Measurements from ENCODE around the gene CCDC117. TPM values are rescaled to one million over a fixed set of nuclear protein-coding genes. Genes with fewer than 3 reads are reported as not detected.
"Not testable (repeated sequence)": the region's sequence is repeated elsewhere in the genome, so short reads cannot be mapped to it uniquely, and the experiment has no call there.

CCDC117 gene
- total RNA-seq, 1 donor from 2014 or later = 21.9 TPM

DNA sequence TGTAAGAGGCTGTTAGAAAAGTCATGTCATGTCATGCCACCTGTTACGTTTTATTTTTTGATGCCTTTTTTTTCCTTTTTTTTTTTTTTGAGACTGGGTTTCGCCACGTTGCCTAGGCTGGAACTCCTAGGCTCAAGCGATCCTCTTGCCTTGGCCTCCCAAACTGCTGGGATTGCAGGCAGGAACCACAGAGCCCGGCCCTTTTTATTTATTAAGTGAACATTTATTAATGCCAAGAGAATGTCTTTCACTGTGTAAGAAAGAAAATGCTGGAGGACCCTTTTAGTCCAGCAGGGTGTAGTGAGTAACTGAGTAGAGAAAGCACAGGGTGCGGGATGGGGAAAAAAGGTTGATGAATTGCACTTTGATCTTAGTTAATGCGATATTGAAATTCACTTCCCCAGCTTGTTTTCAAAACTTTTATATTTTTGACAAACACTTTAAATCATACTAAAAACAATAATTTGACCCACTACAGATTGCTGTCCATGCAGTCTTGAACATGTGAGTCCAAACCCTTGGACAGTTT lies 30.2 kb downstream of the CCDC117 start:
- ChIA-PET POLR2A (interaction anchor here (1.0 kb wide), 1 partner anchor 22 kb away, joined by 3 read pairs; no protein-coding TSS in a partner anchor), CTCF (interaction anchor here (1.3 kb wide), 1 partner anchor 26 kb away, joined by 8 read pairs; no protein-coding TSS in a partner anchor)
- ATAC-seq (ENCODE audit: low read depth) = no peak
- peaks cover 28% of the 10 kb centered on the region for H3K36me3 Mint-ChIP-seq (ENCODE audit: low read depth)
- peak overlapping the region; percentile 77 for H3K4me3 Mint-ChIP-seq
- no peaks in the 10 kb centered on the region for H3K27me3 Mint-ChIP-seq
- H3K27ac Mint-ChIP-seq = peak overlapping the region; percentile 68
- no peaks in the 10 kb centered on the region for H3K9me3 Mint-ChIP-seq
- DNase-seq = no peak
- intact Hi-C loops (cut with micrococcal nuclease) = loop anchor here (5.0 kb wide), 2 partner anchors 125 to 465 kb away; partner anchors contain the start of genes EWSR1, RHBDD3 and TTC28
- peaks cover 41% of the 10 kb centered on the region for H3K4me1 Mint-ChIP-seq
- TF ChIP-seq, protein P1, sequence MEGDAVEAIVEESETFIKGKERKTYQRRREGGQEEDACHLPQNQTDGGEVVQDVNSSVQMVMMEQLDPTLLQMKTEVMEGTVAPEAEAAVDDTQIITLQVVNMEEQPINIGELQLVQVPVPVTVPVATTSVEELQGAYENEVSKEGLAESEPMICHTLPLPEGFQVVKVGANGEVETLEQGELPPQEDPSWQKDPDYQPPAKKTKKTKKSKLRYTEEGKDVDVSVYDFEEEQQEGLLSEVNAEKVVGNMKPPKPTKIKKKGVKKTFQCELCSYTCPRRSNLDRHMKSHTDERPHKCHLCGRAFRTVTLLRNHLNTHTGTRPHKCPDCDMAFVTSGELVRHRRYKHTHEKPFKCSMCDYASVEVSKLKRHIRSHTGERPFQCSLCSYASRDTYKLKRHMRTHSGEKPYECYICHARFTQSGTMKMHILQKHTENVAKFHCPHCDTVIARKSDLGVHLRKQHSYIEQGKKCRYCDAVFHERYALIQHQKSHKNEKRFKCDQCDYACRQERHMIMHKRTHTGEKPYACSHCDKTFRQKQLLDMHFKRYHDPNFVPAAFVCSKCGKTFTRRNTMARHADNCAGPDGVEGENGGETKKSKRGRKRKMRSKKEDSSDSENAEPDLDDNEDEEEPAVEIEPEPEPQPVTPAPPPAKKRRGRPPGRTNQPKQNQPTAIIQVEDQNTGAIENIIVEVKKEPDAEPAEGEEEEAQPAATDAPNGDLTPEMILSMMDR (IDR thresholded peaks at IDR 0.05) = no peak

DNA sequence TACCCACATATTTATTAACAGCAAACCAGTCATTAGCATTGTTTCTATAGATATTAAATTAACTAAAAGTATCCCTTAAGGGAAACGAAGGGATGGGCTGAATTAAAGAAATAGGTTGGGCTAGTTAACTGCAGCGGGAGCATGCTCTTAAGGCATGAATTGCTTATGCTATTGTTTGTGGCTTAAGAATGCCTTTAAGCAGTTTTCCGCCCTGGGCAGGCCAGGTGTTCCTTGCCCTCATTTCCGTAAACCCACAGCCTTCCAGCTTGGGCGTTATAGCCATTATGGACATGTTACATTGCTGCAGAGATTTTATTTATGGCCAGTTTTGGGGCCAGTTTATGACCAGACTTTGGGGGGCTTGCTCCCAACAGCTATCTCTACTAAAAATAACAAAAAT lies 32.9 kb downstream of the CCDC117 start:
- H3K4me3 Mint-ChIP-seq; CTCF ChIA-PET; DNase-seq; H3K9me3 Mint-ChIP-seq; ATAC-seq (ENCODE audit: low read depth); H3K27ac Mint-ChIP-seq; POLR2A ChIA-PET; H3K27me3 Mint-ChIP-seq; intact Hi-C loops (cut with micrococcal nuclease): not testable (repeated sequence)
- peaks cover 13% of the 10 kb centered on the region for H3K36me3 Mint-ChIP-seq (ENCODE audit: low read depth)
- H3K4me1 Mint-ChIP-seq = peaks cover 24% of the 10 kb centered on the region

DNA sequence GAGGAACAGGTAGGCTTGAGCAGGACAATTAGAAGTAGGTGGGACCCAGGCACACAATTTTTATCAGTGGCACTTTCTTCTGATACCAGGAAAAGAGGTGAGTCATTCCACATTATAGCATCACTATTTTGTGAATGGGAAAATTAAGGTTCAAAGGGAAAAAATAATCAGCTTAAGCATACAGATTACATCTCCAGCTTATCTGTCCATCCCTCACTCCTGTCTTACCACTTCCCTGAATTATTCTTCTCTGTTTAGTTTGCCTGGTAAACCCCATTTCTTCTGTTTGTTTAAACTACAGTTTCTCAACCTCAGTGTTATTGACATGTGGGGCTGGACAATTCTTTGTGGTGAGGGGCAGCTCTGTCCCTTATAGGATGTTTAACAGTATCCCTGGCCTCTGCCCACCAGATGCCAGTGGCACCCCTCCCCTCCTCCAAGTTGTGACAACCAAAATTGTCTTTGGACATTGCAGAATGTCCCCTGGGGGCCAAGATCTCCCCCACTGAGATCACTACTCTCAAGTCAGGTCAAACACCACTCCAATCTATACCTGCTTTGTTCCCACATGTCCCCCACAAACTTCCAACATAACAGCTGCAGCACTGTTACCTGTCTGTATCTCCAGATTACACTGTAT lies 36.3 kb downstream of the CCDC117 start:
- Mint-ChIP-seq H3K27ac (no peak overlapping the region), H3K27me3 (no peaks in the 10 kb centered on the region), H3K9me3 (no peaks in the 10 kb centered on the region), H3K4me1 (peaks cover 29% of the 10 kb centered on the region), H3K4me3 (no peak overlapping the region), H3K36me3 (ENCODE audit: low read depth) (peaks cover 5% of the 10 kb centered on the region)
- ChIA-PET CTCF (no interaction called here), POLR2A (no interaction called here)
- DNase-seq (no peak), ATAC-seq (ENCODE audit: low read depth) (no peak)
- TF ChIP-seq, protein P1 (IDR thresholded peaks at IDR 0.05) = no peak
- intact Hi-C loops (cut with micrococcal nuclease) = no loop called here

DNA sequence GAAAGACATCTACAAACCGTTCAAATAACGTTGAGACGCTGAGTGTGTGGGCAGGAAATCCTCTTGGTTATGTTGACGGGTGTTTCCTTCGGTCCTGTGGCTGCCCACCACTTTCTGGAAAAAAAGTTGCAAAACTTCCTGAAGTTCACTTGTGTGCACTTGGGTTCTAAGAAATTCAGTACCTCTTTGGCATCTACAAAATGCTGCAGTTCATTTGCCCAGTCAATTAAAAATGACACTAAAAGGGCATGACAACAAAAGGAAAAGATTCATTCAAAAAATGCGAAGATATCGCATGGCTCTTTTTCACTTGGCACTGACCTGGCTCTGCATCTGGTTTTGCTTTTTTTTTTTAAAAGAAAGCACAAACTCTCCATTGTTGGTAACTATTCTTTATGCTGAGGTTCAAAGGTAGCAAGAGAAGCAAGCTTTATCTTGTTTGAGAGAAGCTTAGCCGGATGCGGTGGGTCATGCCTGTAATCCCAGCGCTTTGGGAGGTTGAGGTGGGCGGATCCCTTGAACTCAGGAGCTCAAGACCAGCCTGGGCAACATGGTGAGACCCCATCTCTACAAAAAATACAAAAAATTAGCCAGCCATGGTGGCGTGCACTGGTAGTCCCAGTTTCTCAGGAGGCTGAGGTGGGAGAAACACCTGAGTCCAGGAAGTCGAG lies 38.5 kb downstream of the CCDC117 start:
- TF ChIP-seq, protein P1 (IDR thresholded peaks at IDR 0.05) = no peak
- H3K27ac Mint-ChIP-seq = no peak overlapping the region
- H3K4me3 Mint-ChIP-seq = peak overlapping the region; percentile 65
- CTCF ChIA-PET = no interaction called here
- POLR2A ChIA-PET = interaction anchor here (3.7 kb wide), 1 partner anchor 12 kb away, joined by 32 read pairs; the partner anchor contains the start of gene XBP1
- H3K27me3 Mint-ChIP-seq = no peaks in the 10 kb centered on the region
- H3K4me1 Mint-ChIP-seq = peaks cover 30% of the 10 kb centered on the region
- ATAC-seq (ENCODE audit: low read depth) = no peak
- H3K9me3 Mint-ChIP-seq = no peaks in the 10 kb centered on the region
- peaks cover 5% of the 10 kb centered on the region for H3K36me3 Mint-ChIP-seq (ENCODE audit: low read depth)
- no peak for DNase-seq
- intact Hi-C loops (cut with micrococcal nuclease) = no loop called here

DNA sequence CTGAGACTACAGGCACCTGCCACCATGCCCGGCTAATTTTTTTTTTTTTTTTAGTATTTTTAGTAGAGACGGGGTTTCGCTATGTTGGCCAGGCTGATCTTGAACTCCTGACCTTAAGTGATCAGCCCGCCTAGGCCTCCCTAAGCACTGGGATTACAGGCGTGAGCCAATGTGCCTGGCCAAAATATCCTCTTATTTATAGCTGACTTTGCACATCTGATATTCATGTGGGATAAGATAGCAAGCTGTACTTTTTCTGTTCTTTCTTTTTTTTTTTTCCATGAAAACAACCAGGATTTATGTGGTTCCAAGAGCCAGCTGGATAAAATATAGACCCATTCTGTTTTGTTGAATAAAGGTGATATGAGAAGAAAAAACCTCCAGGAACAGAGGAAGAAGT lies 40.0 kb downstream of the CCDC117 start:
- Mint-ChIP-seq H3K36me3 (ENCODE audit: low read depth) (peaks cover 5% of the 10 kb centered on the region), H3K4me3 (no peak overlapping the region), H3K27me3 (no peaks in the 10 kb centered on the region), H3K4me1 (peaks cover 30% of the 10 kb centered on the region), H3K27ac (no peak overlapping the region), H3K9me3 (no peaks in the 10 kb centered on the region)
- POLR2A ChIA-PET = interaction anchor here (0.6 to 3.7 kb wide), 3 partner anchors 9 to 51 kb away, joined by 3 to 32 read pairs (median 5); partner anchors contain the start of gene XBP1
- DNase-seq (no peak), ATAC-seq (ENCODE audit: low read depth) (no peak)
- intact Hi-C loops (cut with micrococcal nuclease) = no loop called here
- TF ChIP-seq, protein P1 (IDR thresholded peaks at IDR 0.05) = no peak
- CTCF ChIA-PET = interaction anchor here (0.9 to 1.4 kb wide), 3 partner anchors 16 to 22 kb away, joined by 3 read pairs; no protein-coding TSS in a partner anchor
